M059J (cell line): ENCODE data around the gene GRK4. TPM values are rescaled to one million over a fixed set of nuclear protein-coding genes. Genes with fewer than 3 reads are reported as not detected.
"Not testable (repeated sequence)": the region's sequence is repeated elsewhere in the genome, so short reads cannot be mapped to it uniquely, and the experiment has no call there.

ENCODE experiments used
- DNase-seq: peaks from one replicate; pipeline ENCODE4 v3.0.0-alpha.2; 2012; ENCODE audit warnings: low read depth
- total RNA-seq: library from RNA; depleted of rRNA; stranded (reverse); fragments of >200 nt; shearing (Covaris generic); gene quantifications from 2 replicates; pipeline ENCODE4 v1.2.3, GENCODE V29; 2014

The GRK4 gene
- total RNA-seq, 1 experiment from 2014 or later, result 2.5 TPM

DNA sequence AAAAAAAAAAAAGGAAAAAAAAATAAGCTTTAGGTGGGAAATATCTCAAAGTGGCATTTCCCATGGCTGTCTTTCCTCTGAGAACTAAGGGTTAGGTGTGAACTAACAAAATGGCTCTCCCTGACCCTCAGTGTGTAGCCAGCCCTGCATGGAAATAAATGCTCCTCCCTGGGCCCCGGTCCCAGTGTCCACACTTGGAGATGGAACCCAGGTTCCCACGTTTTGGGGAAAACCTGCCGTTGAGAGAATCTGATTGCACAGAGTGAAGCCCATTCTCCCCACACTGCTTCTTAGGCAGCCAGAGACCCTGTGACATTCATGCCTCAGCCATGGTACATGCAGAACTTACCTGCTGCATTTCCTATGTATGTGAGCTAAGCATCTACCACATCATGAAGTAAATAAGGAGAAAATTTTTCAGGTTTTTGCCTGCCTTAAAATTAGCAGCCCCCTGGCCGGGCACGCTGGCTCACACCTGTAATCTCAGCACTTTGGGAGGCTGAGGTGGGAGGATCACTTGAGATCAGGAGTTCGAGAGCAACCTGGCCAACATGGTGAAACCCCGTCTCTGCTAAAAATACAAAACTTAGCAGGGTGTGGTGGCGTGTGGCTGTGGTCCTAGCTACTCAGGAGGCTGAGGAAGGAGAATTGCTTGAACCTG lies 76.5 kb downstream of the GRK4 start:
- DNase-seq, result no peak

DNA sequence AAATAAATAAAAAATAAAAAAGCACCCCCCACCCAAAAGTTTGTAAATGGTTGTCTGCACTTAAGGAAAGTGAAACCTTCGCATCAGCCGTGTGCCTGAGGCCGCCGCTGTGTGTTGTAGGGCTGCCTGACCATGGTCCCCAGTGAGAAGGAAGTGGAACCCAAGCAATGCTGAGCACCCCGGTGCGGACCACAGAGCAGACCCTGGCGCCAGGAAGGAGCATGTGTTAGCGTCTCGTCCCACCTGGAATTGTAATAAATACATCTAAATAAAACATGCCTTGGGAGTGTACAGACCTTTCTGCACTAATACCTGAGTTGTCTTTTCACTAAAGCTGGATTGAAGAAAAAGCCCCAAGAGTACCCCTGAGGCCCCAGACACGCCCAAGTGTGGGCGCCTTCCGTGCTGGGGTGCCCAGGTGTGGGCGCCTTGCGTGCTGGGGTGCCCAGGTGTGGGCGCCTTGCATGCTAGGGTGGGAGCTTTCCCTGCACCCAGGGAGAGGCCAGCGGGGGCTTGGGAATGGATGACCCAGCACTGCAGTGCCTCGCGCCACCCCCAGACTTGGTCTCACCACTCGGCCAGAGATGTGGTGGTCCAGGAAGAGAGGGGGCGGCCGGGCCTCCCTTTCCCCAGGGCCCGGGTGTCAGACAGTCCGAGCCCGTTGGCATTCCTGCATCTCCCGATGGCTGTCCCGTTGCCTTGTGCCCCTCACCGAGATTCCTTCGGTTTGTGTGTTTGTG lies 77.3 kb downstream of the GRK4 start:
- no peak for DNase-seq

DNA sequence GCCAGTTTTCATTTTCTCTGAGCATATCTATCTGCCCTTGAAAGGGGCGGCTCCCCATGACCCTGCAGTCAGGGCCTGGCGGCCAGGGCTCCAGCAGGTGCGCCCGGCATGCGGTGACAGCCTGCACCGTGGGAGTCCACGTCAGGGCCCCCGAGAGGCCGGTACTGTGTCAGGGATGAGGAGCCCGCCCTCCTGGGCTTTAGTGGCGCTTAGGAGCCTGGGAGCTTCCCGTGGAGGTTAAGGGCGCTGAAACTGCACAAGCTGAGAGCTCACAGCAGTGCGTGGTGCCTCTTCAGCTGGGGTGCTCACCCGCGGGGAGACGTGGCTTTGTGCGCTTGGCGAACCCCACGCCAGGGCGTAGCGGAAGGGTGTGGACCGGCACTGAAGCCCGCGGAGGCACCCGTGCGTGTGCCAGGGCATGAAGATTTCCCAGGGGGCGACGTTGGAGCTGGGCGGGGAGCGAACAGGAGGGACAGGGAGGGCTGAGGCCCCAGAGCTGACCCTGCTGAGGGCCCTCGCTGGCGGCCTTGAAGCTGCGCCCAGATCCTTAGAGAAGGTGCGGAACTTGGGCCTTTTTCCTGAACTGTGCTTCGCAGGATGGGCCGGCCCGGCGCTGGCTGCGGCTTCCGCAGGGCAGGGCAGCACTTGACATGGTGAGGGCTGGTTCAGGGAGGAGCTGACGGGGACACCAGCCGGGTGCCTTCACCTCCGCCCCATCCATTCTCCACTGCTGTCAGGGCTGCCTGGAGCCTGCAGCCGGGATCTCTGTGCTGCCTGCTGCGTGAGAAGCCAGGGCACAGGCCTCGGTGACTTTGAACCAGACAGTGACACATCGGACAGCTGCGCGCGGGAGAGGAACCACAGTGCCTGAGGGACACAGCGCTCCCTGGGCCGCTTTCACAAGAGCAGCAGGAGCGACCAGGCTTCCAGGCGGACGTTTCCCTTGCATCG lies 78.1 kb downstream of the GRK4 start:
- peak; percentile 19 for DNase-seq

DNA sequence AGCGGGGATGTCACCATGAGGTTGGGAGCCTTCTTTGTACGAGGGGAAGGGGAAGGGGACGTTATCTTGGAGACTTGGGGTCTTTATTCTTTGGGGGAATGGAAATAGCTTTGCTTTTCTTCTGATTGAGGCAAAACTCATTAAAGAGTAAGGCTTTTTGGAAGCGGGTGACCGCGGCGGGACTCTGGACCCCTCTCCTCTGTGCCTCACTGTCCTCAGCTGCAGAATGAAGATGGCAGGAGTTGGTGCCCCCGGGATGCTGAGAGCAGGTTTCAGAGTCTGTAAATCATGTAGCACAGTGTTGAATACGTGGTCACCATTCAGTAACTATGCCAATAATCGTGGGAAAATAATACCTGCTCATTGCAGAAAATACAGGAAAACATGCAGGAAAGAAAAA lies 78.9 kb downstream of the GRK4 start:
- DNase-seq, result no peak

DNA sequence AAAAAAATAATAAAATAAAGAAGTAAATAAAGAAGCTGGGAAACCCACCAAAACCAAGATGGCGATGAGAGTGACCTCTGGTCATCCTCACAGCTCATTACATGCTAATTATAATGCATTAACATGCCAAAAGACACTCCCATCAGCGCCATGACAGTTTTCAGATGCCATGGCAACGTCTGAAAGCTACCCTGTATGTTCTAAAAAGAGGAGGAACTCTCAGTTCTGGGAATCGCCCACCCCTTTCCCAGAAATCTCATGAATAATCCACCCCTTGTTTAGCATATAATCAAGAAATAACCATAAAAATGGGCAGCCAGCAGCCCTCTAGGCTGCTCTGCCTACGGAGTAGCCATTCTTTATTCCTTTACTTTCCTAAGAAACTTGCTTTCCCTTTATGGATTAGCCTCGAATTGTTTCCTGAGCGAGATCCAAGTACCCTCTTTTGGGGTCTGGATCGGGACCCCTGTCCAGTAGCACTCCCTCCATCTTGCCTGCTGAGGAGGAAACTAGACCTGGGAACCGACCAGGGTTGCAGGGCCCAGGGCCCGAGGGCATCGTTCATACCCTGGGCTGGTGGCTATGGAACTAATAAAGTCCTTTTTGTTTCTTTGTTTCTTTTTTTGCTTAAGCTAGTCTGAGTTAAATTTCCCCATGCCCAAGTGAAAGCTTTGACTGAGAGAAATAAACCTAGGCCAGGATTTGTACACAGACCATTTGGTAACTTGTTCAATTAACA lies 80.1 kb downstream of the GRK4 start:
- no peak for DNase-seq

DNA sequence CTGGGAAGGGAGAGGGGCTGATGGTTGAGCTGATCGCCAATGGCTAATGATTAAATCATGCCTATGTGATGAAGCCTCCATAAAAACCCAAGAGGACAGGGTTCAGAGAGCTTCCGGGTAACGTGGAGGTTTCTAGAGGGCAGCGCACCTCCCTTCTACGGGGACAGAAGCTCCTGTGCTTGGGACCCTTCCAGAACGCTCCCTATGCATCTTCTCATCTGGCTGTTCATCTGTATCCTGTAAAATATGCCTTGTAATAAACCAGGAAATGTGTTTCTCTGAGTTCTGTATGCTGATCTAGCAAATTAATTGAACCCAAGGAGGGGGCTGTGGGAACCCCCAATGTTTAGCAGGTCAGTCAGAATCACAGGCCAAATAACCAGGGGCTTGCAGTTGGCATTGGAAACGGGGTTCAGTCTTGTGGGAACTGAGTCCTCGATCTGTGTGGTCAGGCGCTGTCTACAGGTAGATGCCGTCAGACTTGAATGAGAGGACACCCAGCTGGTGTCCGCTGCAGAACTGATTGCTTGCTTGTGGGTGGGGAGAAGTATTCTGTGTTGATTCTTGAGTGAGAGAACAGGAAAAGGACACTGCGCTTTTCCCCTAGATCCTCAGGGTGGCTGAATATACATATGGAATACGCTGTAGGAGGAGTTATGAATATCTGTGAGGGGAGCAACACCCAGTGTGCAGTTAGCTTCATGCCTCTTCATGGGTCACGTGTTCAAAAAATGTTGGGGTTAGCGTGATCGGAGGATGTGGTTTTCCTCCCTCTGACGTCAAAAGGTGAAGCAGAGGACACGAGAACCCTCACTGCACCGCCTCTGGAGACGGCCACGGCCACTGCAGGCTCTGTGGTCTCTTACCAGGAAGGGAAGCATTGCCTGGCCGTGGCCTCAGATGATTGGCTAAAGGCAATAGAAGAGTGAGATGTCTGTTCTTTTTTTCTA lies 81.8 kb downstream of the GRK4 start:
- DNase-seq, result peak; percentile 65

DNA sequence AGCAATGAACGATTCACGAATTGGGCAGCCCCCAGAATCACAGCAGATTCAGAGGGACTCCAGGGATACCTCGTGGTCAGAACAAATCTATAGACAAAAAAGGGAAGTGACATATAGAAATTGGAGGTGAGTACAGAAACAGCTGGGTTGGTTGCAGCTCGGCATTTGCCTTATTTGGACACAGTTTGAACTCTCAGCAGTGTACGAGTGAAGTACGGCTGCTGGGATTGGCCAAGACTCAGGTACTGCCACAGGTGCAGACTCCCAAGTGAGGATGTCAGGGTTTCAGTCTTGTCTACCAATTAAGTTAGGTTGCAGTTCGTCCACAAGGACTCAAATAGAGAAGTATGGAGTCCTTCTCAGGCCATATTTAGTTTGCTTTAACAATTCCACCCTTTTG lies 82.8 kb downstream of the GRK4 start:
- DNase-seq, result no peak

DNA sequence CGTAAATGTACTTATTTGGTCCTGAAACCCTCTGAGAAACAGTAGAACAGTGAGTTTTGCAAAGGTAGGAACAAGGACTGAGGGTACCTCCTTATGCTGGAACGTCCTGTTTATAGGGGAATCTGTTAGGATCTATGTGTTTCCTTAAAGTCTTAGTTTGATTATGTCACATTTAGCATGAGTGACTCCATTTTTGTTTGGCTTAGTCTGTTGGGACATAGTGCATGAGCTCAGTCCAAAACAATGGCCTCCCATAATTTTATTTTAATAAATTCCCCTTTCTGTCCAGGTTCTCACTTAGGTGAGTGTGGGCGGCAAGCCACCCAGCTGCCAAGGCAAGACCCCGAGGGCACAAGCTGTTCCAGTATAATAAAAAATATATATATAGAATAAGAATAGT lies 83.3 kb downstream of the GRK4 start:
- DNase-seq, result no peak

DNA sequence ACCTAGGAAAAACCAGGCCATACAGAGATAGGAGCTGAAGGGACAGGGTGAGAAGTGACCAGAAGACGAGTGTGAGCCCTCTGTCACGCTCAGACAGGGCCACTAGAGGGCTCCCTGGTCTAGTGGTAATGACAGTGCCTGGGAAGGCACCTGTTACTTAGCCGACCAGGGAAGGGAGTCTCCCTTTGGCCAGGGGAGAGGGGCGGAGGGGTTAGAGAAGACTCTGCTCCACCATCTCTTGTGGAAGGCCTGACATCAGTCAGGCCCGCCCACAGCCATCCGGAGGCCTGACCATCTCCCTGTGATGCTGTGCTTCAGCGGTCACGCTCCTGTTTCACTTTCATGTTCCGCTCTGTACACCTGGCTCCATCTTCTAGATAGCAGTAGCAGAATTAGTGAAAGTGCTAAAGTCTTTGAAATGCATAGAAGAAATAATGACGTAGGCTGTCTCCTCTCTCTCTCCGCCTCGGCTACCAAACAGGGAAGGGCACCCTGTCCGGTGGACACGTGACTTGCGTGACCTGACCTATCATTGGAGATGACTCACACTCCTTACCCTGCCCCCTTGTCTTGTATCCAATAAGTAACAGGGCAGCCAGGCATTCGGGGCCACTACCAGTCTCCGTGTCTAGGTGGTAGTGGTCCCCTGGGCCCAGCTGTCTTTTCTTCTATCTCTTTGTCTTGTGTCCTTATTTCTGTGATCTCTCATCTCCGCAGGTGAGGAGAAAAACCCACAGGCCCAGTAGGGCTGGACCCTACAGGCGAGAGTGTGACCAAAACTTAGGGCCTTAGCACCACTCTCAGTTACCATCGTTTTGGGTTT lies 84.3 kb downstream of the GRK4 start:
- DNase-seq, result peak; percentile 59

DNA sequence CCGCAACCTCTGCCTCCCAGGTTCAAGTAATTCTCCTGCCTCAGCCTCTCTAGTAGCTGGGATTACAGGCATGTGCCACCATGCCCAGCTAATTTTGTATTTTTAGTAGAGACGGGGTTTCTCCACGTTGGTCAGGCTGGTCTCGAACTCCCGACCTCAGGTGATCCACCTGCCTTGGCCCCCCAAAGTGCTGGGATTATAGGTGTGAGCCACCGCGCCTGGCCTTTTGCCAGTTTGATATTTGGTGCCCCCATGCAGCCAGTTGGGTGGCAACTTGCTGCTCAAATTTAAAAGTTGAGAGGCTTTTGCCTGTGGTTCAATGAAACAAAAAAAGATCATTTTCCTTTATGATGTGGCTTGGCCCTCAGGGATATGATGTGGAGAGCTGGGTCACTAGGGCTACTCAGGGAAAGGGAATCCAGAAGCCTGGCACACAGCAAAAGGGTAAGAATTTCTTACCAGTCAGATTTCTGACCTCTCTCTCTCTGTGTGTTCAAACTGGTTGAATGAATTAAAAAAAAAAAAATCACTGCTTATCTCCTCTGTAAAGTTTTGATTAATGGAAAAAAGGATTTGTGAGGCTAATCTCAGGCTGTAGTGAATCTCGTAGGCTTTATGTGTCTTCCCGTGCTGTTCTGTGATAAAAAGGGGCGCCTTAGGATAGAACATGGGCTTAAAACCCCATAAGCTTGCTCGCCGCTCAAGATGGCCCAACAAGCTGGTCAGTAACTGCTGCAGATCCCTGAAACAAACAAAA lies 87.9 kb downstream of the GRK4 start:
- not testable (repeated sequence) for DNase-seq

DNA sequence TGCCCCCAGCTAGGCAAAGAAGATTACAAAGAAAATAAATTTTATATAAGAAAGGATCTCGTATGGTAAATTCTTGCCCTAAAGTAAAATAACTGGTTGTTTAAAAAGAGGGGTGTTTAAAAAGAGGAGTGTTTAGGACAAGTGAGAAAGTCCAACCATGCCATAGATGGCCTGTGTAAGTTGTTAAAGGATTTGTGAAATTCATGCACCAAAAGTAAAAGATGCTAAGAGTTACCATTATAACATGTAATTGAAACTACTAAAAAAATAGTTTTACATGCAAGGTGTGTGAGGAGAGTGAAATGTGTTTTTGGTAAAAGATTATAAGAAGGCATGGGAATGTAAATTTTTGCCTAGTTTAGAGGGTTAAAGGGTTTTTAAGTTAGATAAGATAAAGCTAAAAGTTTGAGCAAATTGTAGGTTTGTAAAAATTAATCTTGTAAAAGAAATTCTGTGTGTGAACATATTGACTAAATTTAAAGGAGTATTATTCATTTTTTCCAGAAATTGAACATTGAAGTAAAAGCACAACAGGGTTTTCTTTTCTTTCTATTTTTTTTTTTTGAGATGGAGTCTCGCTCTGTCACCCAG lies 90.9 kb downstream of the GRK4 start:
- DNase-seq, result no peak

DNA sequence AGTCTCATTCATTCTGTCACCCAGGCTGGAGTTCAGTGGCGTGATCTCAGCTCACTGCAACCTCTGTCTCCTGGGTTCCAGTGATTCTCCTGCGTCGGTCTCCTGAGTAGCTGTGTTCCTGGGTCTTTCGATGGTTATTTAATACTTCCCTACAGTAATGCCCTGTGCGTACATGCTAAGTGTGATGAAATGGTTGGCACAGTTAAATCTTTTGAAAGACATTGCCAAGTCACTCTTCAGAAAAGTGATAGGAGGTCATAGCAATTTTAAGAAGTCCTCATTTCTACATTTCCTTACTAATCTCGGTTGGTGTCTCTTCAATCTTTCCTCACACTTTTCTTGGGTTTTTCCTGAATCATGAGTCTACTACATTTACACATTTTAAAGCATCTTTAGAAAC lies 96.6 kb downstream of the GRK4 start:
- no peak for DNase-seq

DNA sequence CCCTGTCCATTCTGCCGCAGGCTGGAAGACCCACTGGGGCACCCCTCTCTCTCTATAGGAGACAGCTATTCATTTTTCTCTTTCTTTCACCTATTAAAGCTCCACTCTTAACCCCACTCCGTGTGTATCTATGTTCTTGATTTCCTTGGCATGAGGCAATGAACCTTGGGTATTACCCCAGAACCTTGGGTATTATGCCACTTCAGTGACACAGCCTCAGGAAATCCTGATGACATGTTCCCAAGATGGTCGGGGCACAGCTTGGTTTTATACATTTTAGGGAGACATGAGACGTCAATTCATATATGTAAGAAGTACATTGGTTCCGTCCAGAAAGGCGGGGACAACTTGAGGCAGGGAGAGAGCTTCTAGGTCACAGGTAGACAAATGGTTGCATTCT lies 97.6 kb downstream of the GRK4 start:
- DNase-seq, result no peak

DNA sequence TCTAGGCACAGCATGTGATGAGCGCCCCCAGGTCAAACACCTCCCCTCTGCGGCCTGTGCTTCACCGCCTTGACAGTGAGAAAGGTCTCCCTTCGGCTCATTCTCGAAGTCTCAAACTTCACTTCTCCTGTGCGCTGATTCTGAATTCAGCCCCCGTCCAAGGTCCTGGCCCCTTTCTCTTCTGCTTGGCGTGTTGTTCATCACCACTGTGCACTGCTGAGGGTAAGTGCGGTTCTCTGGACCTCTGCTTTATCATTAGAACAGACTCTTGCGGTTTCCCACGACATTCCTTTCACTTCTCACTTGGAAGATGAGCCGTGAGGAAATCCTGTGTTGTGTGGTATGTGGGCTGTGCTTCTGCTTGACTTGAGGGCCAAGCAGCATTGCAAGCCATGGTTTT lies 99.1 kb downstream of the GRK4 start:
- DNase-seq, result peak; percentile 68

DNA sequence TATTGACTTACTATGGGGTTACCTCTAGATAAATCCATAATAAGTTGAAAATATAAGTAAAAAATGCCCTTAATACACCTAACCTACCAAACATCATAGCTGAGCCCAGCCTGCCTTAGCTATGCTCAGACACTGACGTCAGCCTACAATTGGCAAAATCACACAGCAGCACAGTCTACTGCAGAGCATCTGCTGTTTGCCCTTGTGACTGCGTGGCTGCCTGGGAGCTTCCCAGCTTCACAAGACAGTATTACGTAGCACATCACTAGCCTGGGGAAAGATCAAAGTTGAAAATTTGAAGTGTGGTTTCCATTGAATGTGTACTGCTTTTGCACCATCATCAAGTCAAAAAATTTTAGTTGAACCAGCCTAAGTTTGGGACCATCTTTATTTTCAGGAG lies 102.2 kb downstream of the GRK4 start:
- no peak for DNase-seq

DNA sequence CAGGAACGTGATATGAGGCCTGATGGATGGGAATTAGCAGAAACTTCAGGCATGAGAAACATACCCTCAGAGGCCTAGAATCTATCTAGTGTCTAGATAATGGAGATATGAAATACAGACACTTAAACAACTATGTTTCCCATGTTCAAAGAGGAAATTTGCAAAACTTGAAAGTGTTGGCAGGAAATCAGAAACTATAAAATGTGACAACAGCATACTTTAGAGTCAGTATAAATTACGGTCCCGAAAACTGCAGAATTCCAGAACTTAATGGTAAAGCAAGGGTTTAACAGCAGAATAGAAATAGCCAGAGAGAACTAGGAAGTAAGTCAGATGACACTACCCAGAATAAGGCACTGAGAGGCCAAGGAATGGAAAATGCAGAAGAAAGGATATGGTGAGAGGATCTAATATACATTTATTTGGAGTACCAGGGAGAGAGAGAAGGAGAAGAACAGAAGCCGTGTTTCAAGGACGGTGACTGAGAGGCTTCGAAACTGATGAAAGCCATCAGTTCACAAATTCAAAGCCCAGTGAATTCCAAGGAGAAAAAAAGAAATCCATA lies 103.5 kb downstream of the GRK4 start:
- no peak for DNase-seq

DNA sequence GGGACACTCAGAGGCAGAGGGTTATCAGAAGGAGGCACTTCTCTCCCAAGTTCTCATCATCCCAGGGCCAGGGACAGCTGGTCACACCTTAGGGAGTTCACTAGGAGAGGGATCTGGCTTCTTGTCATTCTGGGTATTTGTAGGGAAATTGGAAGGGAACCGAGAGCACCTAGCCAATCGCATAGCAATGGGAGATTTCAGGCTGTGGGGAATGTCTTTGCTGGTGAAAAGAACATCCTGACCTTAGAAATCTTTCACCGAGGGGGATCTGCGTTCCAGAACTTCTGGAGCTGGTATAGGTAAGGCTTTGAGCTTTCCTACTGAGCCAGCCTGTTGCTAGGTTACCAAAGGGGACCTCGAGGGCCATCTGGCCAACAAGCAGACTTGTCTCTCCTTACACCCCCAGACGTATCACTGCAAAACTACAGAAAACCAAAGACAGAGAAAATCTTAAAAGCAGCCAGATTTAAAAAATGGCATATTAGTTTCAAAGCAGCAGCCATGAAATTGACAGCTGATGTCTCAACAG lies 104.2 kb downstream of the GRK4 start:
- no peak for DNase-seq

DNA sequence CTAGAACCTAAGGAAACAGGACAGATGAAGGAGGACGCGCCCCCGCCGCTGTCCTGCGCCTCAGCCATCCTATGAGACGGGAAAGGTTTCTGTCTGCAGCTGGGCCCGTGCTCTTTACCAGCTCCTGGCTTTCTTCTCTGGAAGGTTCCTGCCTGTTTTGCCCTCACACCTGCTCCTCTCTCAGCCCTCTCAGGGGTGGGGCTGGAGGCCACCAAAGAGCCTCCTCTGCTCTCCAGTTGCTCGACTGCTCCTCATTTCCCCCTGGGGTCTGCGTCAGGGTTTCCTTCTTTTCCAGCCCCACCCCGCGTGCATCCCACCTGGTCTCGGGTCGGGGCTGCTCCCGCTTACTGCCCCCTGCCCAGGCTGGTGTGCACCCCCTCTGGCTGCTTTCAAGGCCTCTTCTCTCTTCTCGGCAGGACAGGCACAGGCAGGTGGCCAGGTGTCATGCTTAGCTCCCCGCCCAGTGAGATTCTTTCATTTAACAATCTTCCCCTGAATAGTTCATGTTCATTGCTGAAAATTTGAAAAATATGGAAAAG lies 106.4 kb downstream of the GRK4 start:
- no peak for DNase-seq
